ENCODE data around the gene RFXAP.
A peak's percentile ranks its signal among the peaks of the same experiment; 100 is the strongest.

The RFXAP gene

DNA sequence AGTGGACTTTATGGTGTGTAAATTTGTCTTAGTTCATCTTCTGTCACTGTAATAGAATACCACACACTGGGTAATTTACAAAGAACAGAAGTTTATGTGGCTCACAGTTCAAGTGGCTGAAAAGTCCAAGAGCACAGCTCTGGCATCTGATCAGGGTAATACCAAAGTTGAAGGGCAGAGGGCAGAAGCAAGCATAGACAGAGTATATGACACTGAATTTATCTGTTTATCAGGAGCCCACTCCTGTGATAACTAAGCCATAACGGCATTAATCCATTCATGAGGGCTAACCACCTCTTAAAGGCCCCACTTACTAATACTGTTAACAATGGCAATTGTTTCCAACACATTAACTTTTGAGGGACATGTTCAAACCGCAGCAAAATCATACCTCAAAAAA is 4.0 kb upstream of the RFXAP start:
- DNase-seq (ENCODE audit: low read depth in 1 of 2, low spot score in 1 of 2) = no peak

DNA sequence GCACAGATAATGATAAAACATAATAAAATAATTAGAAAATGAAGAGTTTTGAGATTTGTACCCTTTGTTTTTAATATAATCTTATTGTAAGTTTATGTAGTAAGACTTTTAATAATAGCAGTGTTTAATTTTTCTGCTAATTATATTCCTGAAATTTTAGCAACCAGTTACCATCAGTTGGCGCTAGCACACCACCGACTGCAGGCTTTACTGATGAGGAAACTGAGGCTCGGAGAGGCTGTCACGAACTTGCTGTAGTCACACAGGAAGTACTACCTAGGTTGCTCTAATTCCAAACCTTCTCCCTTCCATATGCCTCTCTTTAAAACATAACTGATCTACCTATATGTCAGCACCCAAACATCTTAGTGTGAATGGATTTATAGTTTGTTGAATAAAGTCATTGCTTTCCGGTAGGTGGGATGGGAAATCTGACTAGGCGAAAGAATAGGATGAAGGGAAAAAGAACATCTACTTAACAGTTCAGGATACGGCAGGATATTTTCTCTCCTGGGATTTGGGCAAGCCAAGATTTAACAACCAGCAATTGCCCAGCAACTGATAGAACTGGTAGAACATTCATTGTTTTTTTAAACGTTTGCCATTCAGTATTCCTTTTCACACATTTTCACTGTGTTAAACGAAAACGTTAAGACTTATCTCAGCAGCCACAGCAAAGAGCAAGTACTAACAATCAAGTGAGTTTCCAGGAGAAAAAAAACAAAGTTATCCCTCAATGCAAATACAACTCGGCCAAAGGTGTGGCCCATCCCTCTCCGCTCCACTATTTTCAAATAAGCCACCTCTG is 822 bp upstream of the RFXAP start:
- no peak for DNase-seq (ENCODE audit: low read depth in 1 of 2, low spot score in 1 of 2)

DNA sequence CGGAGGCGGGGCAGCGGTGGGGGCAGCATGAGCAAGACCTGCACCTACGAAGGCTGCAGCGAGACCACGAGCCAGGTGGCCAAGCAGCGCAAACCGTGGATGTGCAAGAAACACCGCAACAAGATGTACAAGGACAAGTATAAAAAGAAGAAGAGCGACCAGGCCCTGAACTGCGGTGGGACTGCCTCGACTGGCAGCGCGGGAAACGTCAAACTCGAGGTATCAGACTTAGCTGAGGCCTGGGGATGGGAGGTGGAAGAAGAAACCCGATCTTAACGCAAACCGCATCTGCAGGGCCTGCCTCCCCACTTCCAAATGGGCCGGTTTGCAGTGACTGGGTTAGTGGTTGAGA is 693 bp downstream of the RFXAP start:
- peak in 1 of 2 donors; percentile 5 for DNase-seq (ENCODE audit: low read depth in 1 of 2, low spot score in 1 of 2)

DNA sequence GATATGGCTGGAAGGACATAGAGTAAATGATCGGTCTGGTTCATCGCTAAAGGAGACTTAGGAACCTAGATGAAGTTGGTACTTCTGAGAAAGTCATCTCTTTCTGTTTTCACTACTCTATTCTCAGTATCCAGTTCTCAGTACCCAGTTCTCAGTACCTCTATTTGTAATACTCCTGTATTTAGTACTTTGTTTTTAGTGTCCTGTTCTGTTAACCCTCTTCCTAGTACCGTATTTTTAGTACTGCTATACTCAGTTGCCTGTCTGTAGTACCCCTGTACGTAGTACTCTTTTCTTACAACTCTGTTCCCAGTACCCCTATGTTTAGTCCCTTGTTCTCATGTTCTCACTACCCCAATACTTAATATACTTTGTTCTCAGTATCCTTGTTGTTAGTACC is 1.2 kb downstream of the RFXAP start:
- no peak for DNase-seq (ENCODE audit: low read depth in 1 of 2, low spot score in 1 of 2)

DNA sequence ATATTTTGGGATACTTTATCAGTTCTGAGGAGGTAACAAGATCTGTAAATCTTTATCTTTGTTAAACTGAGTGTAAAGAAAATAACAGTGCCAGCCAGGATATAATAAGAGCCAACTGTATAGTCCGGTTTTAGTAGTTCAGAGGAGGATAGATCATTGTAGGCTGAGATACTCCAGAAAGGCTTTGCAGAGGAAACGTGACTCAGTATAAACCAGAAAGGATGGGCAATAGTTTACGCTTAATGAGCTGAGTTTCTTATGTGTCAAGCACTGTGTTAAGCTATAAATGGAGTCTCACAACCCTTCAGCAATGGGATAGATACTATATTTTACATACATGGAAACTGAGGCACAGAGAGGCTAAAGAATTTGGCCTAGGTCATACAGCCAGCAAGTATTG is 3.8 kb downstream of the RFXAP start:
- DNase-seq (ENCODE audit: low read depth in 1 of 2, low spot score in 1 of 2) = no peak

DNA sequence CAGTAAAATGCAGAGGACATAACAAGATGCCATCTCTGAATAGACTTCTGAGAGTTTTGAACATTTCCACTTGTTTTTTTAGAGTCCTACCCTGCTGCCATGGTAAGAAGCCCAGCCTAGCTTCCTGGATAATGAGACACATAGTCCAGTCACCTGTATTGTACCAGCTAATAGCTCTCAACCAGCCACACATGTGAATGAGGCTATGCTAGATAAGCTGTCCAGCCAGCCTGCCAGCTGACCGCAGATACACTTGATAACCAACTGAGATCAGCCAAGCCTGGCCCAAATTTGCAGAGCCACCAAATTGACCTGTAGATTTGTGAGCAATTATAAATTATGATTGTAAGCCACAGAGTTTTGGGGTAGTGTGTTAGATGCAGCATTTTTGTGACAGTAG is 10.7 kb downstream of the RFXAP start:
- no peak for DNase-seq (ENCODE audit: low read depth in 1 of 2, low spot score in 1 of 2)

DNA sequence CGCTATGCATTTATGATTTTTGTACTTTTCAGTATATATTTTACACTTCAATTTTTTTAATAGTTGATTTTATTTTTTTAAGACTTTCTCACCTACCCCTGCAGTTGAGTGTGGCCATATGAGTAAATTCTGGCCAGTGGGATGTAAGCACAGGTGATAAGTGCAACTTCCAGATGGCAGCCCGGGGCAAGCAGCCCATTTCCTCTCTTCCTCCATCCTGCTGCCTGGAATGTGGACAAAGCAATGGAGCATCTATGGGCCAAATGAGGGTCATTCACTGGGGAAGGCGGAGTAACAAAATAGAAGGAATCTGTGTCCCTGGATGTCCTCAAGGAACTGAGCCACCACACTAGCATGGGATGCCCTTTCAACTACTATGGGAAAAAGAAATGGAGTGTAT is 12.3 kb downstream of the RFXAP start:
- DNase-seq (ENCODE audit: low read depth in 1 of 2, low spot score in 1 of 2) = no peak

DNA sequence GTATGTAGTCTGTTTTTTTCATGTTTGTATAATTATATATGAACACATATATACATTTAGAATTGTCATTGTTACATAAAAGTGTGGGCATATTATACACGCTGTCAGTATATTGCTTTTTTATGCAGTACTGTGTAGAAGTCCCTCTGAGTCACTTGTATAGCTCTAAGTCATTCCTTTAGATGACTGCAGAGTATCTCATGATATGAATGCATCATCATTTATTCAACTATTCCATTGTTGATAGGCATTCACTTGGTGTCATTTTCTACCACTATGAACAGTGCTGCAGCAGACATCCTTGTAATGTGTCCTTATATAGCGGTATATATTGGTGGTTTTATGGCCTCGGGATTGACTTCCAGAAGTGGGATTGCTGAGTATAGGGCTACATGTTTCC is 15.3 kb downstream of the RFXAP start:
- DNase-seq (ENCODE audit: low read depth in 1 of 2, low spot score in 1 of 2) = no peak

DNA sequence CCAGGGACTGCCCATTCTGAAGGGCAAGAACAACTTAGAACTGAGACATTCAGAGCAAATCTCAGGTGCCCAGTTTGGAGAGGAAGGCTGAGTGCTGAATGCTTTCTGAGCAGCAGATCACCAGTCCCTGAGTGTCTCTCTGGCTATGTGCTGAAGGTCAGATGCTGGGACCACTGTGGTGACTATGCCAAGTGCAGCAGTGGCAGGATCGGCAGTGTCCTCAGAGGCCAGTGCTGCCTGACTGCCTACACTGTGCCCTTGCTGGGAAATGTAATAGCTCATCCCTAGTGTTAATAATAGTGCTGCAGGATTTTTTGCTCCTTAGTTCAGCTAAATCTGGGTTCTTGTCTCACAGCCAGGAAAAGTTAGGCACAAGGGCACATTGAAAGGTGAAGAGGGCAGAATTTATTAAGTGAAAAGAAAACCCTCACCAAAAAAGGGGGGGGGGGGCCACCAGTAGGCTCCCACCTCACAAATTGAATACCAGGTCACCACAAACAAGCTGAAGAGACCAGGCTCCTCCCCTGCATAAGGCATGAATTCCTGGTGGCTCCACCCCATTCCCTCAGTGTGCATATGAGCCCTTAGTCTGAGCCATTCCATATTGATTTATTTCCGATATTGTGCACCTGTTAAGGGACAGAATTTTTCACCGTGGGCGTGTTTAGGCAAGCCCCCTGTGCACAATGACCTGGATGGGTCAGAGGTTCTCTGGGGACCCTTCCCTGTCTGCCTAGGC is 18.5 kb downstream of the RFXAP start:
- DNase-seq (ENCODE audit: low read depth in 1 of 2, low spot score in 1 of 2) = no peak

DNA sequence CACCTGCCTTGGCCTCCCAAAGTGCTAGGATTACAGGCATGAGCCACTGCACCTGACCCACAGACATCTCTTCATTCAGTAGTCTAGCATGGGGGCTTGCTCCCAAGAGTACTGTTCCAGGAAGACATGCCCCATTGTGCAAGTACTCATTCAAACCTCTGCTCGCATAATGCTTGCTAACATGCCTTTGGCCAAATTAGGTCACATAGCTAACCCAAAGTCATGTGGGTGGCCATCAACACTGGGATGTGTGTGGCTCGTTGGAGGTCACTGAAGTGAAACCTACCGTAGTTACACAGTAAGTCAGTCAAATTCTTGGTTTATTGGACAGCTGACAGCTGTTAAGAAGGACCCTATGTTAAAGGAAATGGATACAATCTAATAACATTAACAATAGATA is 20.3 kb downstream of the RFXAP start:
- DNase-seq (ENCODE audit: low read depth in 1 of 2, low spot score in 1 of 2) = no peak

DNA sequence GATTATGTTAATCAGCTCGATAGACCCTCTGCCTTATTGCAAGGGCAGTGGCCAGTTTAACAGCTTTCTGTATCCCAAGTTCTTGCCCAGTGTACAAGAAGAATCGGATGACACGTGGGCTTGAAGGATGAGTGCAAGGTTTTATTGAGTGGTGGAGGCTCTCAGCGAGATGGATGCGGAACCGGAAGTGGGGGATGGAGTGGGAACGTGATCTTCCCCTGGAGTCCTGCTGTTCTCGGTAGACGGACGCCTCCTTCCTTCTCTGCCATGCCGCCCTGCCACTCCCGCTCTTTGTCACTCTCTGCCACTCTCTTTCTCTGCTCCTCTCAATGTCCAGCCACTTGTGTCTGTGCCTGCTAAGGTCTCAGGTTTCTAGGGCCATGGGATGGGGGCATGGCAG is 21.0 kb downstream of the RFXAP start:
- DNase-seq (ENCODE audit: low read depth in 1 of 2, low spot score in 1 of 2) = no peak

DNA sequence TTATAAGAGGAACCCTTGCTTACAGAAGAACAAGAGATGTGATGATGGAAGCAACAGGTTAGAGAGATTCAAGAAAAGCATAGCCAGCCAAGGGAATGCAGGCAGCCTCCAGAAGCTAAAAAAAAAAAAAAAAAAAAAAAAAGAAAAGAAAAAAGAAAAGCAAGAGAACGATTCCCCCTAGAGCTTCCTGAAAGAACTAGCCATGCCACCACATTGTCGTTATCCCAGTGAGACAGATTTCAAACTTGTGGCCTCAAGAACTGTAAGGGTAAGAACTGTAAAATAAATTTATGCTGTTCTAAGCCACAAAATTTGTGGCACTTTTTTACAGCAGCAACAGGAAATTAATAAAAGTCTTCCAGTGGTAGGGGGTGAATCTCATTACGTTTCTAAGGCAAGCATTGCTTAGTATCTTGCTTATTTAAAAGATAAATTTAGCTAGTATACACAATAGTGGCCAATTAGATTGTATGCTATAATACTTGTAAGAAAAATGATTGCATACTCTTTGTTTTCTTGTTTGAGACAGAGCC is 21.8 kb downstream of the RFXAP start:
- no peak for DNase-seq (ENCODE audit: low read depth in 1 of 2, low spot score in 1 of 2)

DNA sequence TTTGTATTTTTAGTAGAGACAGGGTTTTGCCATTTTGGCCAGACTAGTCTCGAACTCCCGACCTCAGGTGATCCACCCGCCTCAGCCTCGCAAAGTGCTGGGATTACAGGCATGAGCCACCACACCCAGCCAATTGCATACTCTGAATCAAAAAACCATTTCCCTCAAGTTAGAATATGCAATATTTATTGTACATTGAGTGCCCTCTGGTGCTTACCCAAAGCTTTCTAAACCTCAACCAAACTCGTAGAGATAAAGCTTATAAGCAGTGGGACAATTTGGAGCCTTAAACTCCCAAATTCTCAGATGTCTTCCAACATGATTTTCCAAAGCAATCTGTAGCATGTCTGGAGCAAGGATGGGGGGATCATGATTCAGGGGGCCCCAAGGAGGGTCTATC is 22.4 kb downstream of the RFXAP start:
- DNase-seq (ENCODE audit: low read depth in 1 of 2, low spot score in 1 of 2) = no peak

DNA sequence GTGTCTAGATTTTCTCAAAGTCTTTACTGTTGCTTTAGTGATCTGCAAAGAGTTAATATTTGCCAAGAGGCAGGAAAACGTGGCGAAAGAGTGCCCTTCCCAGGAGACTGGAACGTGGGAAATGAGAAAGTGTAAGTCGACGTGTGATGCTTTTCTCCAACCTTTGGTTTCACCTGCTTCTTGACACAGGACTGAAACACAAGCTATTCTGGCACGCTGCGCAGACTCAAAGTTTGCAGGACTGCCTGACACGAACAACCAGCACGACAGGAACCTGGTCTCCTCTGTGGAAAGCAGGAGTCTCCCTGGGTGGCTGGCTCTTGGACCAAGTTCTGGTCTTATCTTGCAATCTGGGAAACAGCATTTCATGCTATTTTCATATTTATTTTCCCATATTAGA is 28.6 kb downstream of the RFXAP start:
- no peak for DNase-seq (ENCODE audit: low read depth in 1 of 2, low spot score in 1 of 2)

DNA sequence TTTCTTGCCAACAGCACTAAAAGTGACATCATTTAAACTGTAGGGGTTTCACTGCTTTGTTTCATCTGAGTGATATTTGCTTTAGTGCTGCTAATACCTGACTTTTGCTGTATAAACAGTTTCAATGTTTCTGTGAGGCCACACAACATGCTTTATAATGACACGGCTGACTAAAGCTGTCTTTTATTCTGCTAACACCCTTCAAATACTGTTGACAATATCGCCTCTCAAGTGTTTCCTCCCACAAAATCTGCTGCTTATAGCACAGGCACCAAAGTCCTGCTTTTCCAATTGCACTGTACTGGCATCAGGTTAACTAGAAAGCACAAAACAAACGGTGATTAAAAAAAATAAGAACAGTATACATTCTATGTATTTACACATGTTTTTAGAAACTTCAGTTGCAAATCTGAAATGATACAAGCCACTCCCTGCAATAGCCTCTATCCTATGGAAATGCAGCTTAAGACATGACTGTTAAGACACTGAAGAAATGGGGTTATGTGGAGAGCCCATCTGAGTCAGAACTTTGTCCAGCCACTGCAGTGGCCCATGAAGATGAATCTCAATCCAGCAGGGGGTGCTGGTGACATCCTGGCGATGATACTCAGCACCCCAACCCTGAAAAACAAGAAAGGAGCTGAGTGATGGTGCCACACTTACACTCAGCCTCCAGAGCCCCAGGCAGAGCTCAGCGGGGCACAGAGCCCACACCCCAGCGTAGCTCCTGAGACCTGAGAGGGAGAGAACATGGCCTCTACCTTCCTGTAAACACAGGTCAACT is 29.4 kb downstream of the RFXAP start:
- no peak for DNase-seq (ENCODE audit: low read depth in 1 of 2, low spot score in 1 of 2)

DNA sequence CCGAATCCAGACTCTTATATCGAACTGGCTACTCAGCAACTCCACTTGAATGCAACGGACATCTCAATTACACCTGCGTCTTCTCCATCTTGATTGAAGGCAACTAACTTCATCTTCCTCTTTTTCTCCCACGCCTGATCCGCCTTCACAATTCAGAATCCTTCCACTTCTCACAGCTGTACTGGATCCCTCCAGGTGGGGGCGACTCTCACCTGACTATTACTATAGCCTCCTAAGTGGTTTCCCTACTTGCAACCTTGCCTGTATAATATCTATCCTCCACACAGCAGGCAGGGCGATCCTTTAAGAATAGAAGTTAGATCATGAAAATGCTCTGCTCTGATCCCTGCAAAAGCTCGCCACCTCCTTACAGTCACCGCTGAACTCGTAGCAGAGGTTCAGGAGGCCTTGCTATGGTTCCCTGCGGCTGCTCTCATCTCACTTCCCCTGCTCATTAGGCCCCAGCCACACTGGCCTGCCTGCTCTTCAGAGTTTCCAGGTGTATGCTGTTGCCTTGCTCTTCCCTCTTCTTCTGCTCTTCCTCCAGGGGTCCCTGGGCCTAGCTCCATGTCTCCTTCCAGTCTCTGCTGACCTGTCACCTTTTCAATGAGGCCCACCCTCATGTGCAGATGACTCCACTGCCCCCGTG is 31.9 kb downstream of the RFXAP start:
- DNase-seq (ENCODE audit: low read depth in 1 of 2, low spot score in 1 of 2) = no peak

DNA sequence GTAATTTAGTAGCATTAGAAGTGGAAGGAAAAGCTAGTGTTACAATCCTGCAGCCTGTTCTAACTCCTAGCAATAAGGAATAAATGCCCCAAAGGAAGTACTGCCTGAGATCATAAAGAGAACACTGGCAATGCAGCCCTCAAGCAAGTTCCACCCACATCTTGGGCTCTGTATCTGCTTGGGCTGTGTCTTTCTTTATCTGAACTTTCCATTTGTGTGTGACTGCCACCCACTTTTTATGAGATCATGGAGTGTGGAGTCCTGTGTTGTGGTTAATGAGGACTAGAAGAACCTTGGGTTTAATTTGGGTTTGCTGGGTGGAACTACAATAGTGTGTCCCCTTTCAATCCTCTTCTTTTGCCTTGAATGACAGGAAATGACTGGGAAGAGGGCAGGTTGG is 38.2 kb downstream of the RFXAP start:
- no peak for DNase-seq (ENCODE audit: low read depth in 1 of 2, low spot score in 1 of 2)

DNA sequence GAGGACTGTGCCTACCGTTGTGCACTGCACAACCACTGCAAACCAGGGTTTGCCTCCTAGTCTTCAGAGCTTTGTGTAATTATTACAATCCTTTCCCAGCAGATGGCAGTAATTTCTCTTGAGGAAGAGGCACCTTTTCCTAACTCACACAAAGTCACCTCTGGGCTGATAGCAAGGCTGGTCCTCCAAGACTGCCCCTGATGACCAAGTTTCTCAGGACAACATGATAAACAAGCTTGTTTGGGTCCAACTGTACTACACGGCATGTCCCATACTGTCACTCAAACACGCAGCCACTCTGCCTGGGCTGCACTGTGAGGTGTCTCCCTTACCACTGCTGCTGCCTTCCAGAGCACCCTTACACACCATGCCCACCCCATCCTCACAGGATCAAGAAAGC is 39.3 kb downstream of the RFXAP start:
- DNase-seq (ENCODE audit: low read depth in 1 of 2, low spot score in 1 of 2) = no peak

DNA sequence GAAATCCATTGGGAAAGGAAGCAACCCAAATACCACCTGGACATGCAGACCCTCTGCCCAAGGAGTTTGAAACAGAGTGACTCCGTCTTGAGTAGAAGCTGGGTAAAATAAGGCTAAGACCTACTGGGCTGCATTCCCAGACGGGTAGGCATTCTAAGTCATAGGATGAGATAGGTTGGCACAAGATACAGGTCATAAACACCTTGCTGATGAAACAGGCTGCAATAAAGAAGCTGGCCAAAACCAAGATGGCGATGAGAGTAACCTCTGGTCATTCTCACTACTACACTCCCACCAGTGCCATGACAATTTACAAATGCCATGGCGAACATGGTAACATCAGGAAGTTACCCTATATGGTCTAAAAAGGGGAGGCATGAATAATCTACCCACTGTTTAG is 40.2 kb downstream of the RFXAP start:
- DNase-seq (ENCODE audit: low read depth in 1 of 2, low spot score in 1 of 2) = no peak

DNA sequence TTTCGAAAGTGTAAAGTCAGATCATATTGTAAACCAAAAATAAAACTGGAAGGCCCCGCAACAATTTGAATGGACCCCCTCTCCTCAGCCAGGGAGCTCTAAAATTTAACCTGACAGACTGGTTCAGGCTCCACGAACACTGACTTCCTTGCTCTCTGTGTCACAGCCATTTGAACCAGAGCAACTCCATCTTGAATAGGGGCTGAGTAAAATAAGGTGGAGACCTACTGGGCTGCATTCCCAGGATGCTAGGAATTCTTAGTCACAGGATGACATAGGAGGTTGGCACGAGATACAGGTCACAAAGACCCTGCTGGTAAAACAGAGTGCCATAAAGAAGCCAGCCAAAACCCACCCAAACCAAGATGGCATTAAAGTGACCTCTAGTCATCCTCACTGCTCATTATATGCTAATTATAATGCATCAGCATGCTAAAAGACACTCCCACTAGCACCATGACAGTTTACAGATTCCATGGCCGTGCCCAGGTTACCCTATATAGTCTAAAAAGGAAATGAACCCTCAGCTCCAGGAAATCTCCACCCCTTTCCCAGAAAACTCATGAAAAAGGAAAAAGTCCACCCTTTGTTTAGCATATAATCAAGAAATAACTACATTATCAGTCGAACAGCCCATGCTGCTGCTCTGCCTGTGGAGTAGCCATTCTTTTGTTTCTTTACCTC is 43.1 kb downstream of the RFXAP start:
- DNase-seq (ENCODE audit: low read depth in 1 of 2, low spot score in 1 of 2) = no peak

DNA sequence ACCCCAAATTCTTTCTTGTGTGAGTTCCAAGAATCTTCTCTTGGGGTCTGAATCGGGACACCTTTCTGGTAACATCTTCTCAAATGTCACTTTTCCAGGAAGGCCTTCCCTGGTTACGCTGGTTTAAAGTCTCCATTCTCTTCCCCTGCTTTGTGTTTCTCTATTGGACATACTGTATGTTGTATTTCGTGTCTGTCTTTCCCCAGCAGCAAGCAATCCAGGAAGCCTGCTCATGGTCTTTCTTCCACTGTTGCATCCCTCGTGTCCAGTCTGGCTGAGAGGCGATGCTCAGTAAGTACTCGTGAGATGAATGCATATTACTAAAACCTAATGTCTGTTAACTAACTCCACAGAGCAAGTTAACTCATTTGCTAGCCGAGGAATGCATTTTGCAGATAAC is 43.7 kb downstream of the RFXAP start:
- no peak for DNase-seq (ENCODE audit: low read depth in 1 of 2, low spot score in 1 of 2)
